GM23248 (cell line): ENCODE results near the gene SGCE.

Experiments
- EZH2 ChIP-seq: fragments of 200-600 bp; sonication (generic); IDR thresholded peaks from 2 replicates; pipeline ENCODE4 v1.6.1; 2018; ENCODE audit warnings: antibody characterized with exemption, mild to moderate bottlenecking; ENCODE audit not compliant: insufficient read depth, poor library complexity, severe bottlenecking
- EZH2phosphoT487 ChIP-seq: fragments of 200-600 bp; sonication (generic); IDR thresholded peaks from 2 replicates; pipeline ENCODE4 v1.6.1; 2018; ENCODE audit warnings: antibody characterized with exemption, moderate library complexity, mild to moderate bottlenecking, low read depth; ENCODE audit not compliant: insufficient read depth

DNA sequence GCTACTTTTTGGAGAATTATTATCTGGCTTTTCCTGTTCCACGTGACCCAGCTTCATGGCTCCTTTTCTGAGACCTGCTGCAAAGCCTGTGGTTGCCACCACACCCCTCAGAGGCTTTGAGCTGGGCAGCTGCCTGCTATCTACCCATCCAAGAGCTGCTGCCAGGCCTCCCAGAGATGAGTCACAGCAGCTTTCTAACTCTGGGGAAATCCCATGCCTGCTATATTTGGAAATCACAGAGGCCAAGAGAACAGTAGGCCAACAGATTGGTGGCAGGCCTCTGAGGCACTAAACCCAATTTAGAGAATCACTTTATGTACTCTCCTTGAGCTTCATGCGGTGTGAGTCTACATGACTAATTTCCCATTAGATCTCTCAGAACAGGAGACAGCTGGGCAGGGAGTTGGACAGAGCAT is 35.2 kb downstream of the SGCE start:
- TF ChIP-seq EZH2phosphoT487 (no peak), EZH2 (no peak)
